WTC11 (cell line): ENCODE data around the gene MYH14. TPM values are rescaled to one million over a fixed set of nuclear protein-coding genes. Genes with fewer than 3 reads are reported as not detected.
A peak's percentile ranks its signal among the peaks of the same experiment; 100 is the strongest.

Experiments
- ATAC-seq: fragments of 200-7000 bp; cut with Tn5 transposase; 2 replicates; pipeline ENCODE4 v1.10.0; 2021; ENCODE audit warnings: mild to moderate bottlenecking, moderate library complexity
- CTCF ChIA-PET: fragments of 300-600 bp; sonication (Branson Sonifier 250); formaldehyde crosslinking; loops from one replicate; lab custom pipeline; 2021; ENCODE audit warnings: antibody characterized with exemption; lab: Charles Lee
- POLR2A ChIA-PET: fragments of 350-600 bp; sonication (Branson Sonifier 250); formaldehyde crosslinking; loops from one replicate; lab custom pipeline; 2021; ENCODE audit warnings: antibody characterized with exemption; lab: Charles Lee
- DNase-seq: peaks from one replicate; pipeline ENCODE4 v3.0.0; 2021; ENCODE audit warnings: low spot score
- H3K27ac Mint-ChIP-seq: 2 replicates; pipeline ENCODE4 v1.8.0; 2021; ENCODE audit warnings: mixed read lengths
- H3K27me3 Mint-ChIP-seq: 2 replicates; pipeline ENCODE4 v1.8.0; 2021; ENCODE audit warnings: low read depth, mild to moderate bottlenecking, moderate library complexity, mixed read lengths
- H3K36me3 Mint-ChIP-seq: 2 replicates; pipeline ENCODE4 v1.8.0; 2021; ENCODE audit warnings: mixed read lengths
- H3K4me1 Mint-ChIP-seq: 2 replicates; pipeline ENCODE4 v1.8.0; 2022; ENCODE audit warnings: mixed read lengths
- H3K4me3 Mint-ChIP-seq: 2 replicates; pipeline ENCODE4 v1.8.0; 2021; ENCODE audit warnings: mild to moderate bottlenecking, moderate library complexity, mixed read lengths
- H3K9me3 Mint-ChIP-seq: 2 replicates; pipeline ENCODE4 v1.8.0; 2021; ENCODE audit warnings: mixed read lengths
- CREB1 ChIP-seq: sonication (generic); formaldehyde crosslinking; IDR thresholded peaks from 2 replicates; pipeline ENCODE4 v1.8.0; 2023; ENCODE audit warnings: mild to moderate bottlenecking, missing genetic modification reagents
- CREM ChIP-seq: sonication (generic); formaldehyde crosslinking; IDR thresholded peaks from 2 replicates; pipeline ENCODE4 v1.8.1; 2022; ENCODE audit warnings: mild to moderate bottlenecking, missing genetic modification reagents, moderate library complexity
- FOXK1 ChIP-seq: sonication (generic); formaldehyde crosslinking; IDR thresholded peaks from 2 replicates; pipeline ENCODE4 v1.8.0; 2022; ENCODE audit warnings: mild to moderate bottlenecking, moderate library complexity, missing genetic modification reagents
- GTF2I ChIP-seq: fragments of 250-450 bp; sonication (Bioruptor Pico); conservative IDR thresholded peaks from 2 replicates; pipeline ENCODE4 v1.4.0; 2021; ENCODE audit warnings: mild to moderate bottlenecking
- KAT7 ChIP-seq: sonication (generic); formaldehyde crosslinking; IDR thresholded peaks from 2 replicates; pipeline ENCODE4 v1.8.1; 2023; ENCODE audit warnings: missing genetic modification reagents, mild to moderate bottlenecking, borderline replicate concordance
- NR3C1 ChIP-seq: sonication (generic); formaldehyde crosslinking; conservative IDR thresholded peaks from 2 replicates; pipeline ENCODE4 v1.8.1; 2023; ENCODE audit warnings: low read depth, mild to moderate bottlenecking, missing genetic modification reagents
- PRRX2 ChIP-seq: fragments of 250-450 bp; sonication (Bioruptor Pico); IDR thresholded peaks from 2 replicates; pipeline ENCODE4 v1.8.0; 2021; ENCODE audit warnings: mild to moderate bottlenecking
- SMAD4 ChIP-seq: sonication (generic); formaldehyde crosslinking; IDR thresholded peaks from 2 replicates; pipeline ENCODE4 v1.8.0; 2022; ENCODE audit warnings: mild to moderate bottlenecking, missing genetic modification reagents
- SP1 ChIP-seq: sonication (generic); formaldehyde crosslinking; conservative IDR thresholded peaks from 2 replicates; pipeline ENCODE4 v1.8.1; 2022; ENCODE audit warnings: missing genetic modification reagents
- TEAD1 ChIP-seq: sonication (generic); formaldehyde crosslinking; IDR thresholded peaks from 2 replicates; pipeline ENCODE4 v1.8.0; 2022; ENCODE audit warnings: mild to moderate bottlenecking, missing genetic modification reagents
- TEAD4 ChIP-seq: sonication (generic); formaldehyde crosslinking; IDR thresholded peaks from 2 replicates; pipeline ENCODE4 v1.8.0; 2022; ENCODE audit warnings: mild to moderate bottlenecking, missing genetic modification reagents
- ZBTB21 ChIP-seq: sonication (generic); formaldehyde crosslinking; IDR thresholded peaks from 2 replicates; pipeline ENCODE4 v1.8.1; 2023; ENCODE audit warnings: mild to moderate bottlenecking, missing genetic modification reagents, borderline replicate concordance
- ZNF219 ChIP-seq: sonication (generic); formaldehyde crosslinking; IDR thresholded peaks from 2 replicates; pipeline ENCODE4 v1.8.0; 2023; ENCODE audit warnings: missing genetic modification reagents, mild to moderate bottlenecking, borderline replicate concordance
- ZNF263 ChIP-seq: sonication (generic); formaldehyde crosslinking; IDR thresholded peaks from 2 replicates; pipeline ENCODE4 v1.8.1; 2022; ENCODE audit warnings: low read depth, mild to moderate bottlenecking, moderate library complexity, missing genetic modification reagents
- ZNF317 ChIP-seq: sonication (generic); formaldehyde crosslinking; IDR thresholded peaks from 2 replicates; pipeline ENCODE4 v1.8.1; 2023; ENCODE audit warnings: low read depth, mild to moderate bottlenecking, moderate library complexity, missing genetic modification reagents, borderline replicate concordance
- total RNA-seq: library from RNA; stranded (reverse); gene quantifications from 3 replicates; pipeline ENCODE4 v1.2.3, GENCODE V29; 2021
- TF ChIP-seq, protein P1 (sequence below): sonication (generic); formaldehyde crosslinking; IDR thresholded peaks from 2 replicates; pipeline ENCODE4 v1.8.0; 2022; ENCODE audit warnings: mild to moderate bottlenecking, missing genetic modification reagents
- TF ChIP-seq, protein P2 (sequence below): sonication (generic); formaldehyde crosslinking; IDR thresholded peaks from 2 replicates; pipeline ENCODE4 v1.8.1; 2022; ENCODE audit warnings: mild to moderate bottlenecking, moderate library complexity, missing genetic modification reagents
- TF ChIP-seq, protein P3 (sequence below): fragments of 250-450 bp; sonication (Bioruptor Pico); IDR thresholded peaks from 2 replicates; pipeline ENCODE4 v1.9.0; 2021; ENCODE audit warnings: moderate library complexity, mild to moderate bottlenecking, inconsistent platforms, borderline replicate concordance
- TF ChIP-seq, protein P4 (sequence below): sonication (generic); formaldehyde crosslinking; IDR thresholded peaks from 2 replicates; pipeline ENCODE4 v1.8.1; 2022; ENCODE audit warnings: low read depth, mild to moderate bottlenecking, moderate library complexity, missing genetic modification reagents, borderline replicate concordance
- TF ChIP-seq, protein P5 (sequence below): sonication (generic); formaldehyde crosslinking; IDR thresholded peaks from 2 replicates; pipeline ENCODE4 v1.8.1; 2022; ENCODE audit warnings: missing genetic modification reagents, borderline replicate concordance
- TF ChIP-seq, protein P6 (sequence below): sonication (generic); formaldehyde crosslinking; IDR thresholded peaks from 2 replicates; pipeline ENCODE4 v1.8.0; 2023; ENCODE audit warnings: missing genetic modification reagents, mild to moderate bottlenecking, borderline replicate concordance
- TF ChIP-seq, protein P7 (sequence below): sonication (generic); formaldehyde crosslinking; IDR thresholded peaks from 2 replicates; pipeline ENCODE4 v1.8.0; 2022; ENCODE audit warnings: mild to moderate bottlenecking, missing genetic modification reagents
- TF ChIP-seq, protein P8 (sequence below): sonication (generic); formaldehyde crosslinking; IDR thresholded peaks from 2 replicates; pipeline ENCODE4 v1.8.1; 2023; ENCODE audit warnings: mild to moderate bottlenecking, missing genetic modification reagents, moderate library complexity

Gene MYH14
- total RNA-seq, 1 experiment from 2014 or later = 25.8 TPM

DNA sequence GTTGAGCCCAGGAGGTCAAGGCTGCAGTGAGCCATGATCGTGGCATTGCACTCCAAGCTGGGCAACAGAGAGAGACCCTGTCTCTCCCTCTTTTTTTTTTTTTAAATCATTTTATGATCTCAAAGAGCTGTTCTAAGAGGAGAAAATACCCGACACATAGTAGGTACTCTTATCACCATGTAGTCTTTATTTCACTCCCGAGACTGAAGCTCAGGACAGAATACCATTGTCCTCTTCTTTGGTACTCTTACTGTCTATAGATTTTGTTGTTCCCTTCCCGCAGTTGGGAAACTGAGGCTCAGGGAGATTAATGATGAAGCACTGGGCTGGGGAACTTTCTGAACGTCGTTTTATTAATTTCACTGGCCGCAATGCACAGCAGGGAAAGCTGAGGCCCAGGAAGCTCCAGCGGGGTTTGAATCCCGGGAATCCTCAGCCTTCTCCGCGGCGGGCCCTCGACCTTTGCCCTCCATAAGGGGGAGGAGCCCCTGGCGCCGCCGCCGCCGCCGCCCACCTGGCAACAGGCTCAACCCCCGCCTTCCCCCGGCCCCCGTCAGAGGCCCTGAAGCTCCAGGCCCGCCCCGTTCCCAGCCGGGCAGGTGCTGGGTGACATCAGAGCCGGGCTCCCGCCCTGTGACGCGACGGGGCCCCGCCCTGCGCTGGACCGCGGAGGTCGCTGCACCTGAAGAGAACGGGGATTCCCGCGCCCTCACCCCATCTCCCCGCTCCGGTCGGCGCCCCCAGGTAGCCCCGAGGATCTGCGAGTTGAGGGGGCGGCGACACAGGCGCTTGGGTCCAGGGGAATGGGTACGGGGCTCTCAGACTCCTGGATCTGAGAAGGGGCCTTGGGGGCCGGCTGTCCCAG lies 1.6 kb downstream of the MYH14 start:
- no peak overlapping the region for H3K27ac Mint-ChIP-seq
- peak overlapping the region; percentile 69 for H3K4me3 Mint-ChIP-seq
- CTCF ChIA-PET = interaction anchor here (0.6 to 2.2 kb wide), 15 partner anchors 9 to 164 kb away, joined by 3 to 12 read pairs (median 4); partner anchors contain the start of gene KCNC3
- ATAC-seq (peak; percentile 79), DNase-seq (peak; percentile 96)
- H3K9me3 Mint-ChIP-seq = no peaks in the 10 kb centered on the region
- POLR2A ChIA-PET = no interaction called here
- no peaks in the 10 kb centered on the region for H3K36me3 Mint-ChIP-seq
- H3K4me1 Mint-ChIP-seq = peaks cover 10% of the 10 kb centered on the region
- peaks cover 46% of the 10 kb centered on the region for H3K27me3 Mint-ChIP-seq
- TF ChIP-seq, protein P1, sequence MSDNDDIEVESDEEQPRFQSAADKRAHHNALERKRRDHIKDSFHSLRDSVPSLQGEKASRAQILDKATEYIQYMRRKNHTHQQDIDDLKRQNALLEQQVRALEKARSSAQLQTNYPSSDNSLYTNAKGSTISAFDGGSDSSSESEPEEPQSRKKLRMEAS (CRISPR knock-in tag) = peak; percentile 57; the same call in 1 of the 2 replicates
- peak; percentile 95 for TF ChIP-seq ZBTB21 (CRISPR knock-in tag)
- no peak for TF ChIP-seq KAT7 (CRISPR knock-in tag)
- TF ChIP-seq CREB1 (CRISPR knock-in tag) = no peak
- TF ChIP-seq TEAD1 = 0 out of 2 replicates have a peak, but pooled peaks have one; percentile 56
- TF ChIP-seq ZNF317 (CRISPR knock-in tag) = no peak
- TF ChIP-seq SP1 (CRISPR knock-in tag) = peak; percentile 81
- no peak for TF ChIP-seq NR3C1
- TF ChIP-seq, protein P2, sequence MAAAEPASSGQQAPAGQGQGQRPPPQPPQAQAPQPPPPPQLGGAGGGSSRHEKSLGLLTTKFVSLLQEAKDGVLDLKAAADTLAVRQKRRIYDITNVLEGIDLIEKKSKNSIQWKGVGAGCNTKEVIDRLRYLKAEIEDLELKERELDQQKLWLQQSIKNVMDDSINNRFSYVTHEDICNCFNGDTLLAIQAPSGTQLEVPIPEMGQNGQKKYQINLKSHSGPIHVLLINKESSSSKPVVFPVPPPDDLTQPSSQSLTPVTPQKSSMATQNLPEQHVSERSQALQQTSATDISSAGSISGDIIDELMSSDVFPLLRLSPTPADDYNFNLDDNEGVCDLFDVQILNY (CRISPR knock-in tag) = peak; percentile 62; the same call in 1 of the 2 replicates
- 0 out of 2 replicates have a peak, but pooled peaks have one; percentile 29 for TF ChIP-seq FOXK1 (CRISPR knock-in tag)
- no peak for TF ChIP-seq GTF2I (CRISPR knock-in tag)
- TF ChIP-seq, protein P3, sequence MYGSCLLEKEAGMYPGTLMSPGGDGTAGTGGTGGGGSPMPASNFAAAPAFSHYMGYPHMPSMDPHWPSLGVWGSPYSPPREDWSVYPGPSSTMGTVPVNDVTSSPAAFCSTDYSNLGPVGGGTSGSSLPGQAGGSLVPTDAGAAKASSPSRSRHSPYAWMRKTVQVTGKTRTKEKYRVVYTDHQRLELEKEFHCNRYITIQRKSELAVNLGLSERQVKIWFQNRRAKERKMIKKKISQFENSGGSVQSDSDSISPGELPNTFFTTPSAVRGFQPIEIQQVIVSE (CRISPR knock-in tag) = no peak
- TF ChIP-seq, protein P4, sequence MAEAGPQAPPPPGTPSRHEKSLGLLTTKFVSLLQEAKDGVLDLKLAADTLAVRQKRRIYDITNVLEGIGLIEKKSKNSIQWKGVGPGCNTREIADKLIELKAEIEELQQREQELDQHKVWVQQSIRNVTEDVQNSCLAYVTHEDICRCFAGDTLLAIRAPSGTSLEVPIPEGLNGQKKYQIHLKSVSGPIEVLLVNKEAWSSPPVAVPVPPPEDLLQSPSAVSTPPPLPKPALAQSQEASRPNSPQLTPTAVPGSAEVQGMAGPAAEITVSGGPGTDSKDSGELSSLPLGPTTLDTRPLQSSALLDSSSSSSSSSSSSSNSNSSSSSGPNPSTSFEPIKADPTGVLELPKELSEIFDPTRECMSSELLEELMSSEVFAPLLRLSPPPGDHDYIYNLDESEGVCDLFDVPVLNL (CRISPR knock-in tag) = 0 out of 2 replicates have a peak, but pooled peaks have one; percentile 29
- TF ChIP-seq, protein P5, sequence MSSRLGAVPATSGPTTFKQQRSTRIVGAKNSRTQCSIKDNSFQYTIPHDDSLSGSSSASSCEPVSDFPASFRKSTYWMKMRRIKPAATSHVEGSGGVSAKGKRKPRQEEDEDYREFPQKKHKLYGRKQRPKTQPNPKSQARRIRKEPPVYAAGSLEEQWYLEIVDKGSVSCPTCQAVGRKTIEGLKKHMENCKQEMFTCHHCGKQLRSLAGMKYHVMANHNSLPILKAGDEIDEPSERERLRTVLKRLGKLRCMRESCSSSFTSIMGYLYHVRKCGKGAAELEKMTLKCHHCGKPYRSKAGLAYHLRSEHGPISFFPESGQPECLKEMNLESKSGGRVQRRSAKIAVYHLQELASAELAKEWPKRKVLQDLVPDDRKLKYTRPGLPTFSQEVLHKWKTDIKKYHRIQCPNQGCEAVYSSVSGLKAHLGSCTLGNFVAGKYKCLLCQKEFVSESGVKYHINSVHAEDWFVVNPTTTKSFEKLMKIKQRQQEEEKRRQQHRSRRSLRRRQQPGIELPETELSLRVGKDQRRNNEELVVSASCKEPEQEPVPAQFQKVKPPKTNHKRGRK = no peak
- TF ChIP-seq PRRX2 (CRISPR knock-in tag) = no peak
- TF ChIP-seq, protein P6, sequence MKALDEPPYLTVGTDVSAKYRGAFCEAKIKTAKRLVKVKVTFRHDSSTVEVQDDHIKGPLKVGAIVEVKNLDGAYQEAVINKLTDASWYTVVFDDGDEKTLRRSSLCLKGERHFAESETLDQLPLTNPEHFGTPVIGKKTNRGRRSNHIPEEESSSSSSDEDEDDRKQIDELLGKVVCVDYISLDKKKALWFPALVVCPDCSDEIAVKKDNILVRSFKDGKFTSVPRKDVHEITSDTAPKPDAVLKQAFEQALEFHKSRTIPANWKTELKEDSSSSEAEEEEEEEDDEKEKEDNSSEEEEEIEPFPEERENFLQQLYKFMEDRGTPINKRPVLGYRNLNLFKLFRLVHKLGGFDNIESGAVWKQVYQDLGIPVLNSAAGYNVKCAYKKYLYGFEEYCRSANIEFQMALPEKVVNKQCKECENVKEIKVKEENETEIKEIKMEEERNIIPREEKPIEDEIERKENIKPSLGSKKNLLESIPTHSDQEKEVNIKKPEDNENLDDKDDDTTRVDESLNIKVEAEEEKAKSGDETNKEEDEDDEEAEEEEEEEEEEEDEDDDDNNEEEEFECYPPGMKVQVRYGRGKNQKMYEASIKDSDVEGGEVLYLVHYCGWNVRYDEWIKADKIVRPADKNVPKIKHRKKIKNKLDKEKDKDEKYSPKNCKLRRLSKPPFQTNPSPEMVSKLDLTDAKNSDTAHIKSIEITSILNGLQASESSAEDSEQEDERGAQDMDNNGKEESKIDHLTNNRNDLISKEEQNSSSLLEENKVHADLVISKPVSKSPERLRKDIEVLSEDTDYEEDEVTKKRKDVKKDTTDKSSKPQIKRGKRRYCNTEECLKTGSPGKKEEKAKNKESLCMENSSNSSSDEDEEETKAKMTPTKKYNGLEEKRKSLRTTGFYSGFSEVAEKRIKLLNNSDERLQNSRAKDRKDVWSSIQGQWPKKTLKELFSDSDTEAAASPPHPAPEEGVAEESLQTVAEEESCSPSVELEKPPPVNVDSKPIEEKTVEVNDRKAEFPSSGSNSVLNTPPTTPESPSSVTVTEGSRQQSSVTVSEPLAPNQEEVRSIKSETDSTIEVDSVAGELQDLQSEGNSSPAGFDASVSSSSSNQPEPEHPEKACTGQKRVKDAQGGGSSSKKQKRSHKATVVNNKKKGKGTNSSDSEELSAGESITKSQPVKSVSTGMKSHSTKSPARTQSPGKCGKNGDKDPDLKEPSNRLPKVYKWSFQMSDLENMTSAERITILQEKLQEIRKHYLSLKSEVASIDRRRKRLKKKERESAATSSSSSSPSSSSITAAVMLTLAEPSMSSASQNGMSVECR = peak; percentile 40; the same call in 1 of the 2 replicates
- TF ChIP-seq, protein P7, sequence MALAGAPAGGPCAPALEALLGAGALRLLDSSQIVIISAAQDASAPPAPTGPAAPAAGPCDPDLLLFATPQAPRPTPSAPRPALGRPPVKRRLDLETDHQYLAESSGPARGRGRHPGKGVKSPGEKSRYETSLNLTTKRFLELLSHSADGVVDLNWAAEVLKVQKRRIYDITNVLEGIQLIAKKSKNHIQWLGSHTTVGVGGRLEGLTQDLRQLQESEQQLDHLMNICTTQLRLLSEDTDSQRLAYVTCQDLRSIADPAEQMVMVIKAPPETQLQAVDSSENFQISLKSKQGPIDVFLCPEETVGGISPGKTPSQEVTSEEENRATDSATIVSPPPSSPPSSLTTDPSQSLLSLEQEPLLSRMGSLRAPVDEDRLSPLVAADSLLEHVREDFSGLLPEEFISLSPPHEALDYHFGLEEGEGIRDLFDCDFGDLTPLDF (CRISPR knock-in tag) = 0 out of 2 replicates have a peak, but pooled peaks have one; percentile 27
- TF ChIP-seq ZNF263 (CRISPR knock-in tag) = no peak
- TF ChIP-seq SMAD4 (CRISPR knock-in tag) = no peak
- TF ChIP-seq CREM = peak; percentile 68; the same call in 1 of the 2 replicates
- no peak for TF ChIP-seq TEAD4 (CRISPR knock-in tag)
- no peak for TF ChIP-seq ZNF219 (CRISPR knock-in tag)
- TF ChIP-seq, protein P8, sequence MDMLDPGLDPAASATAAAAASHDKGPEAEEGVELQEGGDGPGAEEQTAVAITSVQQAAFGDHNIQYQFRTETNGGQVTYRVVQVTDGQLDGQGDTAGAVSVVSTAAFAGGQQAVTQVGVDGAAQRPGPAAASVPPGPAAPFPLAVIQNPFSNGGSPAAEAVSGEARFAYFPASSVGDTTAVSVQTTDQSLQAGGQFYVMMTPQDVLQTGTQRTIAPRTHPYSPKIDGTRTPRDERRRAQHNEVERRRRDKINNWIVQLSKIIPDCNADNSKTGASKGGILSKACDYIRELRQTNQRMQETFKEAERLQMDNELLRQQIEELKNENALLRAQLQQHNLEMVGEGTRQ (CRISPR knock-in tag) = peak; percentile 33; the same call in 1 of the 2 replicates
